CD4-positive, alpha-beta T cell treated with Interleukin-6 for 4 hours (primary cell): Measurements from ENCODE around the gene VAV3.
"Not testable (repeated sequence)": the region's sequence is repeated elsewhere in the genome, so short reads cannot be mapped to it uniquely, and the experiment has no call there.

Experiments used
- DNase-seq: peaks from one replicate; pipeline ENCODE4 v3.0.0-alpha.2; 2020; ENCODE audit warnings: mixed read lengths

Gene VAV3

GRCh38 chr1:107787299-107787698 is 177.7 kb downstream of the VAV3 start:
- peak; percentile 13 for DNase-seq

- no peak for DNase-seq
Observed at GRCh38 chr1:107786203-107786845, 178.7 kb downstream of the VAV3 start.

GRCh38 chr1:107785496-107786202 is 179.3 kb downstream of the VAV3 start:
- DNase-seq = no peak

- peak; percentile 59 for DNase-seq
Observed at GRCh38 chr1:107782217-107782845, 182.6 kb downstream of the VAV3 start.

- no peak for DNase-seq
Observed at GRCh38 chr1:107781245-107781644, 183.7 kb downstream of the VAV3 start.

GRCh38 chr1:107777664-107778047 is 187.3 kb downstream of the VAV3 start:
- DNase-seq = no peak

GRCh38 chr1:107776900-107777663 is 187.9 kb downstream of the VAV3 start:
- DNase-seq = no peak

- no peak for DNase-seq
Observed at GRCh38 chr1:107771377-107771776, 193.6 kb downstream of the VAV3 start.

- no peak for DNase-seq
Observed at GRCh38 chr1:107767156-107767582, 197.8 kb downstream of the VAV3 start.

- DNase-seq = no peak
Observed at GRCh38 chr1:107766533-107766932, 198.4 kb downstream of the VAV3 start.

GRCh38 chr1:107762751-107763390 is 202.1 kb downstream of the VAV3 start:
- DNase-seq = no peak

GRCh38 chr1:107760065-107760464 is 204.9 kb downstream of the VAV3 start:
- no peak for DNase-seq

GRCh38 chr1:107750364-107750959 is 214.5 kb downstream of the VAV3 start:
- no peak for DNase-seq

GRCh38 chr1:107748531-107748930 is 216.4 kb downstream of the VAV3 start:
- no peak for DNase-seq

- no peak for DNase-seq
Observed at GRCh38 chr1:107741242-107741641, 223.7 kb downstream of the VAV3 start.

GRCh38 chr1:107740579-107740978 is 224.4 kb downstream of the VAV3 start:
- DNase-seq = no peak

GRCh38 chr1:107739651-107740050 is 225.3 kb downstream of the VAV3 start:
- no peak for DNase-seq

- no peak for DNase-seq
Observed at GRCh38 chr1:107739201-107739600, 225.8 kb downstream of the VAV3 start.

- DNase-seq = not testable (repeated sequence)
Observed at GRCh38 chr1:107733401-107733800, 231.6 kb downstream of the VAV3 start.

GRCh38 chr1:107727866-107728265 is 237.1 kb downstream of the VAV3 start:
- no peak for DNase-seq

- no peak for DNase-seq
Observed at GRCh38 chr1:107726860-107727259, 238.1 kb downstream of the VAV3 start.

GRCh38 chr1:107724648-107725047 is 240.3 kb downstream of the VAV3 start:
- DNase-seq = no peak
